Measurements from ENCODE around the gene PAM16.

PAM16 gene

DNA sequence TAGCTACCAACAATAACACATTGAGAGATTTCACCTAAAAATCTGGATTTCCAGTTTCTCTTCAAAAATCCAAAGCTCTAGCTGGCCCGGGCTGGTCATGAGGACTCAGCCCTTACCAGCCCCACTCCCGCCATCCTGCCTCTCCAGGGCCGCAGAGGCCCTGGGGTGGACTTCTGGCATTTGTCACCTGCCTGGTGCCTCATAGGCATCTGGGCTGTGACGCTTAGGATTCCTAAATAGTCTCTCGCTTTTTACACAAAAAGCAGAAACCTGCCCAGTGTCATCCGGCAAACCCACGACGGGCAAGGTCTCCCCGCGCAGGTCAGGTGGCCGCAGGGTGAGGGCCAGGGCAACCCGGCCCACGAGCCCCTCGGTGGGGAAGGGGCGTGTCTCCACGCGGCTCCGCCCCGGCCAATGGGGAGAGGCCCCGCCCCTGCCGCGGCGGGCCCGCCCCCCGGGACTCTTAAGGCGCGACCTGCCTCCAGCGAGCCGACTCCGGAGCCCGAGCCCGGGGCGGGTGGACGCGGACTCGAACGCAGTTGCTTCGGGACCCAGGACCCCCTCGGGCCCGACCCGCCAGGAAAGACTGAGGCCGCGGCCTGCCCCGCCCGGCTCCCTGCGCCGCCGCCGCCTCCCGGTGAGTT lies 20.4 kb upstream of the PAM16 start, which contains the start of gene VASN:
Gene VASN, plus strand, starts transcription at position 492 of the 644 bp plus-strand sequence. CDS start 9,030 bp downstream, outside the sequence.
- DNase-seq (ENCODE audit: low read depth in 2 of 2): peak; percentile 36 to 50

GRCh38 chr16:4370570-4371356 lies 19.6 kb upstream of the PAM16 start:
- DNase-seq (ENCODE audit: low read depth in 2 of 2): no peak

- DNase-seq (ENCODE audit: low read depth in 2 of 2): no peak
Observed at GRCh38 chr16:4370151-4370550, 19.0 kb upstream of the PAM16 start.

- no peak for DNase-seq (ENCODE audit: low read depth in 2 of 2)
Observed at GRCh38 chr16:4369007-4369733, 18.0 kb upstream of the PAM16 start.

DNA sequence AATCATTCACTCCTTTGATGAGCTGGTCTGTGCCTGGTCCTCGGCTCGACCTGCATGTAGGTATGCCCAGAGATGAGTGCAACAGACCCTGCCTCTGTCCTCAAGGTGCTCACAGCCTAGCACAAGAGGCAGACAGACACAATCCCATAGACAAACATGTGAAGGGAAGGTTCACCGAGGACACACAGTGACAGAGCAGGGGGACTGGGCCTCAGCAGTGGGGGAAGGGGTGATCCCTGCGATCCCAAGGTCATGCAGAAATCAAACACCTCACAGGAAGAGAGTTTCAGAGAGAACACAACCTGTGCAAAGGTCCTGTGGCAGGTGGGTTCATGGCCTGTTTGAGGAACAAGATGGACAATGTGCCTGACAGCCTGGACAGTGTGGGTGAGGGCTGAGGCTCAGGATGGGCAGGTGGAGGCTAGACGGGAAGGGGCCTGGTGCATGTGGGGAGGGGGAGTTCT lies 16.3 kb upstream of the PAM16 start:
- no peak for DNase-seq (ENCODE audit: low read depth in 2 of 2)

GRCh38 chr16:4366016-4366415 lies 14.9 kb upstream of the PAM16 start:
- DNase-seq (ENCODE audit: low read depth in 2 of 2): no peak

GRCh38 chr16:4365615-4366014 lies 14.5 kb upstream of the PAM16 start:
- DNase-seq (ENCODE audit: low read depth in 2 of 2): no peak

- no peak for DNase-seq (ENCODE audit: low read depth in 2 of 2)
Observed at GRCh38 chr16:4365014-4365406, 13.9 kb upstream of the PAM16 start.

DNA sequence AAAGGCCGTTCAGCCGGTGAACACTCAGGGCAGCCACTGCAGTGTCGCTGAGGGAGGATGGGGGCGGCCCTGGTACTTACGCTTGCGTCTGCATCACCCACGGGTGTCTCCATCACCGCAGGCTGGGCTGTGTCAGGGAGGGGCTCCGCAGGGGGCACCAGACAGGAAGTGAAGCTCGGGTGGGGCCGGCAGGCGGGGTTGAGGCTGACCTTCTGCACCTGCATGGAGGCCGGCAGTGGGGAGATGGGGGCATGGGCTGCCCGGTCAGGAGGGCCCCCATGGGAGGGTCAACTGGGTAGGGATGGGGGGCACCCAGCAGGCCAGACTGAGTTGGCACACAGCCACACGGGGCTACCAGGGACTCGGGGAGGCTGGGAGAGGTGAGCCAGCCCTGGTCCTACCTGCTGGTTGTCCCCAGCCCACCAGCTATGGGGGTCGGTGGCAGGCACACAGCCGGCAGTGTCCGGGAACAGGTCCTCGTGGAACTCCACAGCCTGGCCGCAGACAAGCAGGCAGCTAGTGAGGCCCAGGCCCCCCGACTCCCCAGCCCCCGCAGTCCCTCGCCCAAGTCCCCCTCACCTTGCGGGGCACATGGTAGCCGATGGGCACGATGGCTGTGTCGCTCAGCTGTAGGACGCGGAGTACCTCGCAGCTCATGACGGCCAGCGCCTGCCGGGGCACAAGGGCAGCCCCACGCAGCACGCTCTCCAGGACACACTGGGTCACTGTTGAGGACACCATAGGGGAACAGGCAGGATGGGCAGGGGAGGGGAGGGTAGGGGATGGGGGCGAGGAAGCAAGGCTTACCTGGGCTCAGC lies 13.3 kb upstream of the PAM16 start:
- no peak for DNase-seq (ENCODE audit: low read depth in 2 of 2)

DNA sequence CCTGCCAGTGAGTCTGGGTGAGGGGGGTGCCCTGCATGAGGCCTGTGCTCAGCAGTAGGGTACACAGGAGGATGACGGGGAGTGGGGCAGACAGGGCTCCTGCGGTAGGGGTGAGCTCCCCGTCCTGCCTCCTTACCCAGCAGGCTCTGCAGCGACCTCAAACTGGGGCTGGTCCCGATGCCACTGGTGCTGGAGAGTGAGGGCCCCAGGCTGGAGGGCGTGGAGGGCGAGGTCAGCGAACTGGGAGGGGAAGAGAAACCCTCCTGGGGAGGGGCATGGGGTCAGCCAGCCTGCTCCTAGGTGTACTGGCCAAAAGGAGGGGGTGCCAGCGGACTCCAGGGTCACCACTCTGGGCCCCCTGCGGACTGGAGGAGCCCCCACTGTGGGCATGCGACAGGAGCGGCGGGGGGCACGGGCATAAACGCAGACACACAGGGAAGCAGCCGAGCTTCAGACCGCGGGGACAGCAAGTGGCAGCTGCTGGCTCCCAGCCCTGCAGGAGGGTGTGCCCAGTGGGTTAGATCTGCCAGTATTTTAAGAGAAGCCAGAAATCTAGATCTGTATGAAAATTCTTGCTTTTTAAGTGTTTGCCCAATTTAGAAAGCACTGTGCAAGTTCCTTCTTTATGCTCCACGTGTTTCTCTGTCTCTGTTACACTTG lies 11.5 kb upstream of the PAM16 start:
- DNase-seq (ENCODE audit: low read depth in 2 of 2): no peak

DNA sequence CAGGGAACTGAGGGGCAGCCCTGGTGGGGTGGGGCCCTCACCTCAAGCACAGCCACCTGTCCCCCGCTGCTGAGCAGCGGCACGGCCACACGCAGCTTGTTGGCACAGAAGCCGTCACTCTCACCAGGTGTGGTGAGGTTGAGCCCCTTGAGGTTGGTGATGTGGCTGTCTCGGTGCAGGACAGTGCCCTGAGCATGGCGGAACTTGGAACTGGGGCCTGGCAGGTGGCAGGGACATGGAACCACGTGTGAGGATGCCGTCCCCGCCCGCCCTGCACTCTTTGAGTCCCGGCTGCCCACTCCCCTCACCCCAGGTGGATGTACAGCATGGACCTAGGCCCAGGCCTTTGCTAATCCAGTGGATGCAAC lies 10.8 kb upstream of the PAM16 start:
- no peak for DNase-seq (ENCODE audit: low read depth in 2 of 2)

- DNase-seq (ENCODE audit: low read depth in 2 of 2): no peak
Observed at GRCh38 chr16:4361033-4361943, 10.2 kb upstream of the PAM16 start.

DNA sequence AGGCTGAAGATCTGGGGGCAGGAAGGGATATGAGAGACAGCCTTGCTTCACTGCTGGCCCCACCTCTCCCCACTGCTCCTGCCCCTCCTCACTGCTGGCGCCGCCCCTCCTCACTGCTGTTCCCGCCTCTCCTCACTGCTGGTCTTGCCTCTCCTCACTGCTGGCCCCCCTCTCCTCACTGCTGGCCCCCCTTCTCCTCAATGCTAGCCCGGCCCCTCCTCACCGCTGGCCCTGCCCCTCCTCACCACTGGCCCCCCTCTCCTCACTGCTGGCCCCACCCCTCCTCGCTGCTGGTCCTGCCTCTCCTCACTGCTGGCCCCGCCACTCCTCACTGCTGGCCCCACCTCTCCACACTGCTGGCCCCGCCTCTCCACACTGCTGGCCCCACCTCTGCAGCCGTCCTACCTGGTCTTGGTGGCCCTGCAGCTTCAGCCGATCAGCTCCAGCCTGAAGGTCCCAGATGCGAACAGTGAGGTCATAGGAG lies 9.5 kb upstream of the PAM16 start:
- DNase-seq (ENCODE audit: low read depth in 2 of 2): no peak

DNA sequence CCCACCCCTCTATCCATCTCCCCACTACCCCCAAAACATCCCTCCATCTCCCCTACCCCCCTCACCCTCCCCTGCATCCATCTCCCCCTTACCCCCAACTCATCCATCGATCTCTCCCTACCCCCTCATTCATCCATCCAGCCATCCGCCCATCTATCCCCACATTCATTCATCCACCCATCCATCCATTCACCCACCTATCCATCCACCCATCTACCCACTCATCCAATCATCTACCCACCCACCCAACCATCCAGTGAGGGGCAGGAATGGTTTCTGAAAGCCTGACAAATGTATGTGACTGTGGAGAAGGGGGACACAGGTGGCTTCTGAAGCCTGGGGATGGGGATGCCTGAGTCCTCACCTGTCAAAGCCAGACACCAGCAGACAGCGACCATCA lies 8.8 kb upstream of the PAM16 start:
- no peak for DNase-seq (ENCODE audit: low read depth in 2 of 2)

GRCh38 chr16:4358831-4359561 lies 7.9 kb upstream of the PAM16 start:
- DNase-seq (ENCODE audit: low read depth in 2 of 2): peak; percentile 42 to 51

- no peak for DNase-seq (ENCODE audit: low read depth in 2 of 2)
Observed at GRCh38 chr16:4358236-4358635, 7.1 kb upstream of the PAM16 start.

- DNase-seq (ENCODE audit: low read depth in 2 of 2): no peak
Observed at GRCh38 chr16:4356820-4357219, 5.7 kb upstream of the PAM16 start.

GRCh38 chr16:4354512-4355409 lies 3.6 kb upstream of the PAM16 start:
- DNase-seq (ENCODE audit: low read depth in 2 of 2): no peak

Measured in stimulated activated CD8-positive, alpha-beta memory T cell treated with anti-CD3 and anti-CD28 coated beads, Interleukin-7, amount 100 ng/mL, for 1 hour (primary cell).